Measurements from ENCODE around the gene SHISA7. TPM values are rescaled to one million over a fixed set of nuclear protein-coding genes. Genes with fewer than 3 reads are reported as not detected.

Gene SHISA7
- polyA plus RNA-seq, 1 of the 3 experiments (the other 2 are of a cell fraction): 0.02 TPM

- no peaks in the 10 kb centered on the region for H3K9me3 ChIP-seq
- TF ChIP-seq, protein P1, sequence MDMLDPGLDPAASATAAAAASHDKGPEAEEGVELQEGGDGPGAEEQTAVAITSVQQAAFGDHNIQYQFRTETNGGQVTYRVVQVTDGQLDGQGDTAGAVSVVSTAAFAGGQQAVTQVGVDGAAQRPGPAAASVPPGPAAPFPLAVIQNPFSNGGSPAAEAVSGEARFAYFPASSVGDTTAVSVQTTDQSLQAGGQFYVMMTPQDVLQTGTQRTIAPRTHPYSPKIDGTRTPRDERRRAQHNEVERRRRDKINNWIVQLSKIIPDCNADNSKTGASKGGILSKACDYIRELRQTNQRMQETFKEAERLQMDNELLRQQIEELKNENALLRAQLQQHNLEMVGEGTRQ (IDR thresholded peaks at IDR 0.05; ENCODE audit: borderline replicate concordance, low read depth, low read length): peak; percentile 76; the same call in 1 of the 2 replicates
- TF ChIP-seq, protein P2, sequence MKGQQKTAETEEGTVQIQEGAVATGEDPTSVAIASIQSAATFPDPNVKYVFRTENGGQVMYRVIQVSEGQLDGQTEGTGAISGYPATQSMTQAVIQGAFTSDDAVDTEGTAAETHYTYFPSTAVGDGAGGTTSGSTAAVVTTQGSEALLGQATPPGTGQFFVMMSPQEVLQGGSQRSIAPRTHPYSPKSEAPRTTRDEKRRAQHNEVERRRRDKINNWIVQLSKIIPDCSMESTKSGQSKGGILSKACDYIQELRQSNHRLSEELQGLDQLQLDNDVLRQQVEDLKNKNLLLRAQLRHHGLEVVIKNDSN (IDR thresholded peaks at IDR 0.05; ENCODE audit: borderline replicate concordance, low read depth): peak; percentile 94
- TF ChIP-seq NFIC (IDR thresholded peaks at IDR 0.05; ENCODE audit: borderline replicate concordance) (no peak), IRF3 (IDR thresholded peaks at IDR 0.05; ENCODE audit: low read depth, low read length) (peak; percentile 65), TEAD4 (IDR thresholded peaks at IDR 0.05; ENCODE audit: borderline replicate concordance, insufficient read depth) (no peak), MEF2A (IDR thresholded peaks at IDR 0.05; ENCODE audit: borderline replicate concordance, low read depth) (no peak; the same call in 1 of the 2 replicates), FOXJ3 (CRISPR knock-in tag; IDR thresholded peaks at IDR 0.05) (no peak), FOSL2 (IDR thresholded peaks at IDR 0.05; ENCODE audit: borderline replicate concordance, low read depth) (no peak), NRF1 (IDR thresholded peaks at IDR 0.05; ENCODE audit: low read depth, low read length) (peak; percentile 35), GABPA (IDR thresholded peaks at IDR 0.05; ENCODE audit: low read depth) (peak; percentile 58; the same call in 1 of the 2 replicates), POLR2AphosphoS5 (IDR thresholded peaks at IDR 0.05; ENCODE audit: low read depth, low read length) (peak; percentile 53; the same call in 1 of the 2 replicates), RXRA (IDR thresholded peaks at IDR 0.05; ENCODE audit: borderline replicate concordance, low read depth) (no peak), EP300 (IDR thresholded peaks at IDR 0.05; ENCODE audit: borderline replicate concordance in 1 of 2, low read depth in 1 of 2, low read length in 1 of 2) (peak; percentile 18 to 37; a peak in 1 of 4 replicates), ELF1 (IDR thresholded peaks at IDR 0.05) (peak; percentile 66), RAD21 (IDR thresholded peaks at IDR 0.05; ENCODE audit: low read length) (no peak), FOXM1 (IDR thresholded peaks at IDR 0.05; ENCODE audit: low read depth) (peak; percentile 99), RFX5 (IDR thresholded peaks at IDR 0.05; ENCODE audit: low read length) (peak; percentile 40; the same call in 1 of the 2 replicates), ZBTB33 (IDR thresholded peaks at IDR 0.05; ENCODE audit: borderline replicate concordance, low read depth) (no peak), YY1 (IDR thresholded peaks at IDR 0.05; ENCODE audit: low read depth) (peak; percentile 88), SIN3A (IDR thresholded peaks at IDR 0.05; ENCODE audit: borderline replicate concordance, low read depth, low read length) (no peak), EZH2phosphoT487 (IDR thresholded peaks at IDR 0.05; ENCODE audit: borderline replicate concordance, low read depth) (no peak), RCOR1 (IDR thresholded peaks at IDR 0.05; ENCODE audit: low read length) (peak; percentile 40; the same call in 1 of the 2 replicates), JUND (IDR thresholded peaks at IDR 0.05) (no peak), SMC3 (IDR thresholded peaks at IDR 0.05; ENCODE audit: low read depth, low read length) (no peak), TAF1 (IDR thresholded peaks at IDR 0.05; ENCODE audit: borderline replicate concordance, low read depth, low read length) (peak; percentile 39; the same call in 1 of the 2 replicates)
- TF ChIP-seq, protein P3, sequence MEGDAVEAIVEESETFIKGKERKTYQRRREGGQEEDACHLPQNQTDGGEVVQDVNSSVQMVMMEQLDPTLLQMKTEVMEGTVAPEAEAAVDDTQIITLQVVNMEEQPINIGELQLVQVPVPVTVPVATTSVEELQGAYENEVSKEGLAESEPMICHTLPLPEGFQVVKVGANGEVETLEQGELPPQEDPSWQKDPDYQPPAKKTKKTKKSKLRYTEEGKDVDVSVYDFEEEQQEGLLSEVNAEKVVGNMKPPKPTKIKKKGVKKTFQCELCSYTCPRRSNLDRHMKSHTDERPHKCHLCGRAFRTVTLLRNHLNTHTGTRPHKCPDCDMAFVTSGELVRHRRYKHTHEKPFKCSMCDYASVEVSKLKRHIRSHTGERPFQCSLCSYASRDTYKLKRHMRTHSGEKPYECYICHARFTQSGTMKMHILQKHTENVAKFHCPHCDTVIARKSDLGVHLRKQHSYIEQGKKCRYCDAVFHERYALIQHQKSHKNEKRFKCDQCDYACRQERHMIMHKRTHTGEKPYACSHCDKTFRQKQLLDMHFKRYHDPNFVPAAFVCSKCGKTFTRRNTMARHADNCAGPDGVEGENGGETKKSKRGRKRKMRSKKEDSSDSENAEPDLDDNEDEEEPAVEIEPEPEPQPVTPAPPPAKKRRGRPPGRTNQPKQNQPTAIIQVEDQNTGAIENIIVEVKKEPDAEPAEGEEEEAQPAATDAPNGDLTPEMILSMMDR (IDR thresholded peaks at IDR 0.05): no peak
Measured at GRCh38 chr19:55407800-55408532, 35.1 kb downstream of the SHISA7 start.

More at GRCh38 chr19:55407800-55408532, 35.1 kb downstream of the SHISA7 start:
- ChIA-PET POLR2A (interaction anchor here (0.6 to 1.9 kb wide), 35 partner anchors 9 to 317 kb away, joined by 3 to 33 read pairs (median 4); partner anchors contain the start of genes FIZ1, IL11, ISOC2 and KMT5C), CTCF (interaction anchor here (0.7 to 2.4 kb wide), 5 partner anchors 10 to 267 kb away, joined by 3 to 18 read pairs (median 5); no protein-coding TSS in a partner anchor)
- H3K9ac ChIP-seq: peak overlapping the region; percentile 99
- no peaks in the 10 kb centered on the region for H3K27me3 ChIP-seq (ENCODE audit: insufficient read depth)
- peaks cover 8 to 21% of the 10 kb centered on the region in 2 experiments; a peak in 3 of 4 replicates for H3K4me1 ChIP-seq (ENCODE audit: control insufficient read depth in 1 of 2, insufficient read depth in 2 of 2, low read depth in 1 of 2, low read length in 1 of 2)
- peak overlapping the region; percentile 87 for H2AFZ ChIP-seq (ENCODE audit: low read depth)
- H3F3A ChIP-seq (replicated peaks; ENCODE audit: insufficient read depth): peaks cover 15% of the 10 kb centered on the region
- H3K79me2 ChIP-seq (ENCODE audit: insufficient read depth): peaks cover 46% of the 10 kb centered on the region
- peak overlapping the region; percentile 98 for H3K27ac ChIP-seq (ENCODE audit: low read depth in 2 of 2, low read length in 1 of 2)
- no peaks in the 10 kb centered on the region for H3K9me2 ChIP-seq
- peak; percentile 98 for DNase-seq
- H4K20me1 ChIP-seq (ENCODE audit: insufficient read depth): peaks cover 38% of the 10 kb centered on the region
- H3K36me3 ChIP-seq (replicated peaks in 1 of 2; ENCODE audit: control insufficient read depth in 1 of 2, insufficient read depth in 2 of 2, low read length in 1 of 2): peaks cover 12 to 18% of the 10 kb centered on the region in 2 experiments
- WGBS (ENCODE audit: low lambda C conversion rate): 1% methylated on average over 70 of the region's 72 CpGs
- H3K4me3 ChIP-seq (ENCODE audit: low read depth in 2 of 2, low read length in 1 of 2): peak overlapping the region; percentile 82 to 85
- H3K4me2 ChIP-seq: peak overlapping the region; percentile 94
